ENCODE results near the gene CAPZA1.
A peak's percentile ranks its signal among the peaks of the same experiment; 100 is the strongest.

CAPZA1 gene

GRCh38 chr1:112717263-112717873, 97.7 kb downstream of the CAPZA1 start:
- no peak for DNase-seq

- DNase-seq: peak; percentile 66
These were observed 99.2 kb downstream of the CAPZA1 start for GRCh38 chr1:112718691-112719418.

- no peak for DNase-seq
These were observed 100.1 kb downstream of the CAPZA1 start for GRCh38 chr1:112719706-112720105.

GRCh38 chr1:112720800-112721199, 101.2 kb downstream of the CAPZA1 start:
- no peak for DNase-seq
